Neural progenitor cell (in vitro differentiated cells): Measurements from ENCODE around the gene ZNF827. TPM values are rescaled to one million over a fixed set of nuclear protein-coding genes. Genes with fewer than 3 reads are reported as not detected.

ENCODE experiments used
- DNase-seq: peaks from one replicate; pipeline ENCODE4 v3.0.0-alpha.2; 2016; ENCODE audit warnings: low spot score
- H2AFZ ChIP-seq: fragments of 200-600 bp; sonication (generic); replicated peaks from 2 replicates; pipeline ENCODE4 v1.6.1; 2016; ENCODE audit warnings: antibody characterized with exemption
- H3F3A ChIP-seq: fragments of 200-600 bp; sonication (generic); 2 replicates; pipeline ENCODE4 v1.6.1; 2016; ENCODE audit warnings: antibody characterized with exemption, low read depth
- H3K27ac ChIP-seq: fragments of 200-600 bp; sonication (generic); 2 replicates; pipeline ENCODE4 v1.5.1; 2016; ENCODE audit warnings: mild to moderate bottlenecking
- H3K27me3 ChIP-seq: fragments of 200-600 bp; sonication (generic); 2 replicates; pipeline ENCODE4 v1.6.1; 2016; ENCODE audit warnings: mild to moderate bottlenecking, moderate library complexity
- H3K36me3 ChIP-seq: fragments of 200-600 bp; sonication (generic); 2 replicates; pipeline ENCODE4 v1.5.1; 2016
- H3K4me1 ChIP-seq: fragments of 200-600 bp; sonication (generic); 2 replicates; pipeline ENCODE4 v1.6.1; 2016; ENCODE audit warnings: mixed run types
- H3K4me2 ChIP-seq: fragments of 200-600 bp; sonication (generic); 2 replicates; pipeline ENCODE4 v1.6.1; 2016
- H3K4me3 ChIP-seq: fragments of 200-600 bp; sonication (generic); 2 replicates; pipeline ENCODE4 v1.5.1; 2016
- H3K79me2 ChIP-seq: fragments of 200-600 bp; sonication (generic); 2 replicates; pipeline ENCODE4 v1.6.1; 2016; ENCODE audit warnings: low read depth
- H3K9ac ChIP-seq: fragments of 200-600 bp; sonication (generic); 2 replicates; pipeline ENCODE4 v1.6.1; 2016
- H3K9me3 ChIP-seq: fragments of 200-600 bp; sonication (generic); 2 replicates; pipeline ENCODE4 v1.5.1; 2016; ENCODE audit warnings: low read depth
- H4K20me1 ChIP-seq: fragments of 200-600 bp; sonication (generic); 2 replicates; pipeline ENCODE4 v1.6.1; 2016; ENCODE audit warnings: low read depth
- H3K27ac Mint-ChIP-seq: 3 replicates; pipeline ENCODE4 v1.8.0; 2021; ENCODE audit warnings: mixed read lengths
- H3K27me3 Mint-ChIP-seq: 2 replicates; pipeline ENCODE4 v1.8.0; 2022; ENCODE audit warnings: low read depth, mild to moderate bottlenecking, inconsistent platforms, moderate library complexity, mixed read lengths; ENCODE audit not compliant: insufficient read depth
- H3K36me3 Mint-ChIP-seq: 3 replicates; pipeline ENCODE4 v1.8.0; 2021; ENCODE audit warnings: mixed read lengths
- H3K4me1 Mint-ChIP-seq: 3 replicates; pipeline ENCODE4 v1.8.0; 2021; ENCODE audit warnings: mixed read lengths
- H3K4me3 Mint-ChIP-seq: 3 replicates; pipeline ENCODE4 v1.8.0; 2021; ENCODE audit warnings: mild to moderate bottlenecking, moderate library complexity, mixed read lengths
- H3K9me3 Mint-ChIP-seq: 3 replicates; pipeline ENCODE4 v1.8.0; 2020; ENCODE audit warnings: mixed read lengths
- CTCF ChIP-seq: fragments of 200-600 bp; sonication (generic); IDR thresholded peaks from 2 replicates; pipeline ENCODE4 v1.5.1; 2017; ENCODE audit warnings: antibody characterized with exemption, mild to moderate bottlenecking
- EZH2 ChIP-seq: fragments of 200-600 bp; sonication (generic); IDR thresholded peaks from 2 replicates; pipeline ENCODE4 v1.6.1; 2017; ENCODE audit warnings: antibody characterized with exemption, mild to moderate bottlenecking, moderate library complexity
- EZH2phosphoT487 ChIP-seq: fragments of 200-600 bp; sonication (generic); IDR thresholded peaks from 2 replicates; pipeline ENCODE4 v1.6.1; 2017; ENCODE audit warnings: antibody characterized with exemption
- total RNA-seq: library from RNA; depleted of rRNA; stranded (reverse); fragments of >200 nt; gene quantifications from 2 replicates; pipeline ENCODE4 v1.2.3, GENCODE V29; 2015; ENCODE audit warnings: low replicate concordance

The ZNF827 gene
- total RNA-seq, 1 donor from 2014 or later, result 7.7 TPM

GRCh38 chr4:145883101-145883694 is 55.4 kb downstream of the ZNF827 start:
- Histone ChIP-seq H3K27me3 (no peaks in the 10 kb centered on the region), H3K9ac (no peak overlapping the region), H3K27ac (no peak overlapping the region), H3K4me3 (no peak overlapping the region), H3F3A (no peaks in the 10 kb centered on the region), H4K20me1 (no peaks in the 10 kb centered on the region), H3K4me1 (peaks cover 9% of the 10 kb centered on the region), H3K4me2 (no peak overlapping the region), H3K9me3 (no peaks in the 10 kb centered on the region), H2AFZ (no peak overlapping the region), H3K79me2 (peaks cover 4% of the 10 kb centered on the region), H3K36me3 (no peaks in the 10 kb centered on the region)
- Mint-ChIP-seq H3K27me3 (peaks cover 4% of the 10 kb centered on the region), H3K36me3 (peaks cover 39% of the 10 kb centered on the region), H3K4me1 (peaks cover 44% of the 10 kb centered on the region), H3K4me3 (no peak overlapping the region), H3K9me3 (no peaks in the 10 kb centered on the region), H3K27ac (peak overlapping the region; percentile 36)
- DNase-seq, result no peak
- TF ChIP-seq EZH2 (no peak), EZH2phosphoT487 (no peak), CTCF (no peak)

DNA sequence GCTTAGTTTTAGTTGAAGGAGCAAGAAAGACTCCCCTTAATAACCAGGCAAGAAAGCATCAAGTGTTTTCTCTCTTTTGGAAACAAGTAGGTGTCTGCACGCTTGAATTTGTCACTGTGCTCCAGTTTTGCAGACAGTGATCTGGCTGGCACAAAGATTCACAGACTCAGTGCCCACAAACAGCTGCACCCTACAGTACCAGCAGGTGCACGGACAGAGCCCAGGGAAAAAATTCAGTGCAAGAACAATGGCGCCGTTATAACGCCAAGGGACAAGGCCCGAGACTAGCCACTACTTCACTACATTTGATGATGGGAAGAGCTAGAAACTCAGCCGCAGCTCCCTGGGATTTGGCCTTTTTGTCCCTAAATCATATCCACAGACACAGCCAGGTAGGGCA is 56.0 kb downstream of the ZNF827 start:
- no peaks in the 10 kb centered on the region for H3F3A ChIP-seq
- no peak overlapping the region for H3K4me2 ChIP-seq
- Mint-ChIP-seq H3K4me3 (no peak overlapping the region), H3K9me3 (no peaks in the 10 kb centered on the region), H3K4me1 (peaks cover 38% of the 10 kb centered on the region), H3K27ac (peak overlapping the region; percentile 50), H3K27me3 (peaks cover 4% of the 10 kb centered on the region), H3K36me3 (peaks cover 41% of the 10 kb centered on the region)
- no peaks in the 10 kb centered on the region for H3K27me3 ChIP-seq
- H3K27ac ChIP-seq, result no peak overlapping the region
- H3K36me3 ChIP-seq, result no peaks in the 10 kb centered on the region
- H3K4me1 ChIP-seq, result peaks cover 5% of the 10 kb centered on the region
- H3K79me2 ChIP-seq, result peaks cover 4% of the 10 kb centered on the region
- H3K9me3 ChIP-seq, result no peaks in the 10 kb centered on the region
- no peak overlapping the region for H3K9ac ChIP-seq
- H3K4me3 ChIP-seq, result no peak overlapping the region
- H4K20me1 ChIP-seq, result no peaks in the 10 kb centered on the region
- H2AFZ ChIP-seq, result no peak overlapping the region
- DNase-seq, result no peak
- TF ChIP-seq CTCF (no peak), EZH2 (no peak), EZH2phosphoT487 (no peak)

GRCh38 chr4:145881989-145882388 is 56.6 kb downstream of the ZNF827 start:
- Mint-ChIP-seq H3K4me1 (peaks cover 33% of the 10 kb centered on the region), H3K27ac (peak overlapping the region; percentile 50), H3K9me3 (no peaks in the 10 kb centered on the region), H3K36me3 (peaks cover 42% of the 10 kb centered on the region), H3K27me3 (peaks cover 3% of the 10 kb centered on the region), H3K4me3 (no peak overlapping the region)
- DNase-seq, result no peak
- Histone ChIP-seq H2AFZ (no peak overlapping the region), H4K20me1 (no peaks in the 10 kb centered on the region), H3F3A (no peaks in the 10 kb centered on the region), H3K4me3 (no peak overlapping the region), H3K9ac (no peak overlapping the region), H3K36me3 (no peaks in the 10 kb centered on the region), H3K27me3 (no peaks in the 10 kb centered on the region), H3K4me2 (no peak overlapping the region), H3K79me2 (peaks cover 4% of the 10 kb centered on the region), H3K9me3 (no peaks in the 10 kb centered on the region), H3K27ac (no peak overlapping the region), H3K4me1 (no peaks in the 10 kb centered on the region)
- no peak for TF ChIP-seq CTCF
- no peak for TF ChIP-seq EZH2
